ENCODE data around the gene KCND1. TPM values are rescaled to one million over a fixed set of nuclear protein-coding genes. Genes with fewer than 3 reads are reported as not detected.

Gene KCND1
- total RNA-seq, 1 experiment from 2014 or later = 0.51 TPM

DNA sequence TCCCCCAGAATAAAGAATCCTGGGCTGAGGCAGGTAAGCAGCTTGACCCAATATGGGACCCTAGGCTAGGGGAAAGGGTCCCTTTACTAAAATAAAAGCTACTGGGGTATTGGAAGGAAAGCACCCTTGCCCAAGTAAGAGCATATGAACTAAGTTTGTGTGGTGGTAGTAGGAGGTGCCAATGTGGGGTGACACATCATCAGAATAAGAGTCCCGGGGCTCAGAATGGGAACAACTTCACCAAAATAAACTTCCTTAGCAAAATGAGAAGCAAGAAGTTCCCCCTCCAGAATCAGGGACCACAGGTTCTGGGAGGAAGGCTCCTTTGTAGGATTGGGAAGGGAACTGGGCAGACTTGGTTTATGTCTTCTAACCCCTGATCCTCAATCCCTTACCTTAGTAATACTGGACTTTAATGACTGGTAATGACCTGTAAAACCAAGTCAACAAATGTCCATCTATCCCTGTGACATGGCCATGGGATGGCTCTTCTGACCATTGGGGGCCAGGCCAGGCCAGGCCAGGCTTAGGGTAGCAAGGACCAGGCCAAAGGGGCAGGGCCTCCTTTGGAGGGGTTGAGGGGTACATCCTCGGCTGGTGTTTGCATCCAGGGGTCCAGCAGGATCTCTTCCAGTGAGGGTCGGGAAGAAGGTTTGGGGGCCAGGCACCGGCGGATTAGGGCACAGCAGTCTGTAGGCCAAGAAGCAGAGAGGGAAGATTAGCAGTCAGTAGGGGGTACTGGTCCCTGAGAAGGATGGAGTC, 57.9 kb downstream of the KCND1 start:
- Histone ChIP-seq H3K27me3 (ENCODE audit: low read length) (no peaks in the 10 kb centered on the region), H3K9ac (ENCODE audit: low read length) (no peak overlapping the region), H4K20me1 (ENCODE audit: low read length) (no peaks in the 10 kb centered on the region), H3K79me2 (ENCODE audit: low read length) (peaks cover 56% of the 10 kb centered on the region), H3K4me3 (ENCODE audit: low read length) (no peak overlapping the region), H3K36me3 (ENCODE audit: low read depth, low read length) (peaks cover 11% of the 10 kb centered on the region; the same call in 1 of the 2 replicates), H3K4me1 (ENCODE audit: insufficient read depth, low read length) (peaks cover 19% of the 10 kb centered on the region), H3K27ac (ENCODE audit: low read length) (no peak overlapping the region), H3K4me2 (ENCODE audit: low read length) (no peak overlapping the region), H3K9me3 (ENCODE audit: low read length) (no peaks in the 10 kb centered on the region), H3K9me2 (replicated peaks; ENCODE audit: low read length) (no peaks in the 10 kb centered on the region), H2AFZ (ENCODE audit: low read length) (no peak overlapping the region), H3F3A (ENCODE audit: low read length, unreplicated experiment) (no peaks in the 10 kb centered on the region)
- intact Hi-C loops (cut with micrococcal nuclease) = loop anchor here (5.0 kb wide), 1 partner anchor 111 kb away; the partner anchor contains the start of gene HDAC6
- no peak for TF ChIP-seq EZH2 (IDR thresholded peaks at IDR 0.05; ENCODE audit: low read length, unreplicated experiment)
- TF ChIP-seq, protein P1, sequence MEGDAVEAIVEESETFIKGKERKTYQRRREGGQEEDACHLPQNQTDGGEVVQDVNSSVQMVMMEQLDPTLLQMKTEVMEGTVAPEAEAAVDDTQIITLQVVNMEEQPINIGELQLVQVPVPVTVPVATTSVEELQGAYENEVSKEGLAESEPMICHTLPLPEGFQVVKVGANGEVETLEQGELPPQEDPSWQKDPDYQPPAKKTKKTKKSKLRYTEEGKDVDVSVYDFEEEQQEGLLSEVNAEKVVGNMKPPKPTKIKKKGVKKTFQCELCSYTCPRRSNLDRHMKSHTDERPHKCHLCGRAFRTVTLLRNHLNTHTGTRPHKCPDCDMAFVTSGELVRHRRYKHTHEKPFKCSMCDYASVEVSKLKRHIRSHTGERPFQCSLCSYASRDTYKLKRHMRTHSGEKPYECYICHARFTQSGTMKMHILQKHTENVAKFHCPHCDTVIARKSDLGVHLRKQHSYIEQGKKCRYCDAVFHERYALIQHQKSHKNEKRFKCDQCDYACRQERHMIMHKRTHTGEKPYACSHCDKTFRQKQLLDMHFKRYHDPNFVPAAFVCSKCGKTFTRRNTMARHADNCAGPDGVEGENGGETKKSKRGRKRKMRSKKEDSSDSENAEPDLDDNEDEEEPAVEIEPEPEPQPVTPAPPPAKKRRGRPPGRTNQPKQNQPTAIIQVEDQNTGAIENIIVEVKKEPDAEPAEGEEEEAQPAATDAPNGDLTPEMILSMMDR (conservative IDR thresholded peaks at IDR 0.05; ENCODE audit: low read depth, low read length) = no peak
- no peak for TF ChIP-seq EZH2phosphoT487 (IDR thresholded peaks at IDR 0.05; ENCODE audit: borderline replicate concordance, low read length)
- CTCF ChIA-PET = no interaction called here
- no TSS peak for BruUV-seq (replicated peaks)
- POLR2A ChIA-PET (ENCODE audit: unreplicated experiment) = no interaction called here
- ATAC-seq (no peak), DNase-seq (no peak)

DNA sequence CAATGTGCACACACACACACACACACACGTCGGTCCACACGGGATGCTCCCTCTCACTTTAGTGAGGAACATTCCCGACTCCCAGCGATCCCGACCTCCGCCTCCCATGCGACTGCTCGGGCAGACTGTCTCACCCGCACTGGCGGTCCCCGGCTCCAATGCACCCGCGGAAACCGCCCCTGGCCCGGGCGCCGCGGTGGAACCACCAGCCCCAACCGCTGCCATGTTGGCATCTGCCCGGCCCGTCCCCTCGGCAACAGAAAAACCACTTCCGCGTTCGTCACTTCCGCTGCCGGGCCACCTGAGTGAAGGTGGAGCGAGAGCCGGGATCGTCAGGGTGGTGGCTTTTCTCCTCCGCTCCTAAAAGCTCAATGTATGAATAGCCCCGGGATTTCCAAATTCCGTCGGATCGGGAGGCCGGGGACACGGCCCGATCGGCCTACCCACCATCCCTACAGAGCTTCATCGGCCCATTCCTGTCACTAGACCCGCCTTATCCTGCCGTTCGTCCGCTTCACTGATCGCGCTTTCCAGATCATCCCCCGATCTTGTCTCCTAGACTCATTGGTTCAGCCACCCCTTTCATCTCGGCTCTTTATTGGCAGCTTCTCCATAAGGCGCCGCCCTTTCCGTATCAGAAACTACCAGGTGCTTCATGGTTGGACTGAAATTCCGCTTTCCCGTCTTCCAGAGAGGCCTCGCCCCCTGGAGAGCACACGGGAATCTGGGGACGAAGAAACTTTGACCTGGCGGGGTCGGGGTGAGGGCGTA, 60.0 kb downstream of the KCND1 start, which contains the start of gene SLC35A2:
Gene SLC35A2 (minus strand): TSS at position 235 of the 771 bp plus-strand sequence. CDS start 10 bp downstream, at position 225.
- POLR2A ChIA-PET (ENCODE audit: unreplicated experiment) = interaction anchor here (0.7 to 1.2 kb wide), 3 partner anchors 14 to 235 kb away, joined by 3 to 8 read pairs (median 5); partner anchors contain the start of genes PQBP1 and TIMM17B
- CTCF ChIA-PET = no interaction called here
- no TSS peak for BruUV-seq (replicated peaks)
- Histone ChIP-seq H2AFZ (ENCODE audit: low read length) (peak within 1 kb of the TSS; percentile 93), H3K36me3 (ENCODE audit: low read depth, low read length) (peaks cover 11% of the 10 kb centered on the region; the same call in 1 of the 2 replicates), H3K9ac (ENCODE audit: low read length) (peak within 1 kb of the TSS; percentile 94), H4K20me1 (ENCODE audit: low read length) (no peaks in the 10 kb centered on the region), H3K9me2 (replicated peaks; ENCODE audit: low read length) (no peaks in the 10 kb centered on the region), H3K27me3 (ENCODE audit: low read length) (no peaks in the 10 kb centered on the region), H3K4me2 (ENCODE audit: low read length) (peak within 1 kb of the TSS; percentile 95), H3K79me2 (ENCODE audit: low read length) (peaks cover 46% of the 10 kb centered on the region), H3K4me1 (ENCODE audit: insufficient read depth, low read length) (peaks cover 16% of the 10 kb centered on the region), H3F3A (ENCODE audit: low read length, unreplicated experiment) (no peaks in the 10 kb centered on the region), H3K9me3 (ENCODE audit: low read length) (no peaks in the 10 kb centered on the region), H3K4me3 (ENCODE audit: low read length) (peak within 1 kb of the TSS; percentile 85), H3K27ac (ENCODE audit: low read length) (peak within 1 kb of the TSS; percentile 91)
- DNase-seq (peak; percentile 84), ATAC-seq (peak; percentile 93)
- TF ChIP-seq, protein P1 (conservative IDR thresholded peaks at IDR 0.05; ENCODE audit: low read depth, low read length) = no peak
- TF ChIP-seq EZH2phosphoT487 (IDR thresholded peaks at IDR 0.05; ENCODE audit: borderline replicate concordance, low read length) (no peak), EZH2 (IDR thresholded peaks at IDR 0.05; ENCODE audit: low read length, unreplicated experiment) (no peak)
- intact Hi-C loops (cut with micrococcal nuclease) = loop anchor here (2.0 to 5.0 kb wide), 2 partner anchors 15 to 109 kb away; partner anchors contain the start of genes HDAC6, PQBP1 and TIMM17B

Other genes with a start within 250 kb of the KCND1 start
- not detected in 2 replicates for gene GLOD5, start 210.1 kb downstream of the KCND1 start, total RNA-seq (2014; rRNA removed)
- not detected in 2 replicates for gene GATA1, start 185.3 kb downstream of the KCND1 start, total RNA-seq (2014; rRNA removed)
- gene HDAC6, start 169.8 kb downstream of the KCND1 start, total RNA-seq (2014; rRNA removed) = 58.0 and 61.7 TPM in 2 replicates
- not detected in 2 replicates for gene ERAS, start 145.3 kb downstream of the KCND1 start, total RNA-seq (2014; rRNA removed)
- gene PCSK1N, start 136.2 kb downstream of the KCND1 start, total RNA-seq (2014; rRNA removed) = 135 and 177 TPM in 2 replicates
- 101 and 119 TPM in 2 replicates for gene TIMM17B, start 74.1 kb downstream of the KCND1 start, total RNA-seq (2014; rRNA removed)
- gene PQBP1, start 73.9 kb downstream of the KCND1 start, total RNA-seq (2014; rRNA removed) = 189 and 241 TPM in 2 replicates
- 46.6 and 46.8 TPM in 2 replicates for gene SLC35A2, start 60.2 kb downstream of the KCND1 start, total RNA-seq (2014; rRNA removed)
- gene PIM2, start 52.8 kb downstream of the KCND1 start, total RNA-seq (2014; rRNA removed) = 24.1 and 25.6 TPM in 2 replicates
- gene OTUD5, start 14.2 kb downstream of the KCND1 start, total RNA-seq (2014; rRNA removed) = 41.4 and 50.9 TPM in 2 replicates
- 31.1 and 44.3 TPM in 2 replicates for gene GRIPAP1, start 30.4 kb upstream of the KCND1 start, total RNA-seq (2014; rRNA removed)
- gene TFE3, start 71.5 kb upstream of the KCND1 start, total RNA-seq (2014; rRNA removed) = 46.9 and 56.9 TPM in 2 replicates
- gene CCDC120, start 87.2 kb upstream of the KCND1 start, total RNA-seq (2014; rRNA removed) = 5.3 and 7.1 TPM in 2 replicates
- gene PRAF2, start 102.2 kb upstream of the KCND1 start, total RNA-seq (2014; rRNA removed) = 0.07 and 0.69 TPM in 2 replicates
- 27.2 and 34.8 TPM in 2 replicates for gene WDR45, start 108.0 kb upstream of the KCND1 start, total RNA-seq (2014; rRNA removed)
- gene GPKOW, start 151.9 kb upstream of the KCND1 start, total RNA-seq (2014; rRNA removed) = 54.2 TPM in 2 replicates
- 9.3 and 12.5 TPM in 2 replicates for gene MAGIX, start 190.9 kb upstream of the KCND1 start, total RNA-seq (2014; rRNA removed)
- 165 and 171 TPM in 2 replicates for gene PLP2, start 200.1 kb upstream of the KCND1 start, total RNA-seq (2014; rRNA removed)
- gene PRICKLE3, start 214.5 kb upstream of the KCND1 start, total RNA-seq (2014; rRNA removed) = 16.5 and 29.1 TPM in 2 replicates
- 0.29 and 0.47 TPM in 2 replicates for gene SYP, start 228.3 kb upstream of the KCND1 start, total RNA-seq (2014; rRNA removed)

All from PC-3 (cell line).